ENCODE data around the gene TMEM201.

GRCh38 chr1:9651565-9652378, 63.1 kb downstream of the TMEM201 start, which contains the start of gene PIK3CD:
- TF ChIP-seq CTCF (IDR thresholded peaks at IDR 0.05; ENCODE audit: insufficient read depth, low read length, poor library complexity, severe bottlenecking) (no peak), EZH2phosphoT487 (conservative IDR thresholded peaks at IDR 0.05; ENCODE audit: low read length) (no peak)
